GM23248 (cell line): Measurements from ENCODE around the gene RNF130. TPM values are rescaled to one million over a fixed set of nuclear protein-coding genes. Genes with fewer than 3 reads are reported as not detected.

Source experiments
- DNase-seq: peaks from one replicate; pipeline ENCODE4 v3.0.0-alpha.2; 2015
- H2AFZ ChIP-seq: fragments of 200-600 bp; sonication (generic); 2 replicates; pipeline ENCODE4 v1.6.1; 2016; ENCODE audit warnings: antibody characterized with exemption
- H3F3A ChIP-seq: fragments of 200-600 bp; sonication (generic); 2 replicates; pipeline ENCODE4 v1.6.1; 2016; ENCODE audit warnings: mild to moderate bottlenecking, antibody characterized with exemption, mixed run types; ENCODE audit not compliant: insufficient read depth
- H3K27ac ChIP-seq: fragments of 200-600 bp; sonication (generic); 2 replicates; pipeline ENCODE4 v1.5.1; 2016; ENCODE audit warnings: mild to moderate bottlenecking
- H3K27me3 ChIP-seq: fragments of 200-600 bp; sonication (generic); replicated peaks from 2 replicates; pipeline ENCODE4 v1.6.1; 2016; ENCODE audit warnings: mild to moderate bottlenecking; ENCODE audit not compliant: insufficient read depth
- H3K36me3 ChIP-seq: fragments of 200-600 bp; sonication (generic); 2 replicates; pipeline ENCODE4 v1.6.1; 2016; ENCODE audit warnings: low read depth, mild to moderate bottlenecking
- H3K4me1 ChIP-seq: fragments of 200-600 bp; sonication (generic); 2 replicates; pipeline ENCODE4 v1.6.1; 2016; ENCODE audit warnings: mild to moderate bottlenecking; ENCODE audit not compliant: insufficient read depth
- H3K4me2 ChIP-seq: fragments of 200-600 bp; sonication (generic); one replicate; pipeline ENCODE4 v1.6.1; 2016; ENCODE audit warnings: mild to moderate bottlenecking; ENCODE audit not compliant: unreplicated experiment
- H3K4me3 ChIP-seq: fragments of 200-600 bp; sonication (generic); 2 replicates; pipeline ENCODE4 v1.5.1; 2016; ENCODE audit warnings: mild to moderate bottlenecking
- H3K79me2 ChIP-seq: fragments of 200-600 bp; sonication (generic); 2 replicates; pipeline ENCODE4 v1.6.1; 2016; ENCODE audit warnings: mild to moderate bottlenecking; ENCODE audit not compliant: insufficient read depth
- H3K9ac ChIP-seq: fragments of 200-600 bp; sonication (generic); 2 replicates; pipeline ENCODE4 v1.6.1; 2016; ENCODE audit warnings: mild to moderate bottlenecking
- H3K9me2 ChIP-seq: fragments of 200-600 bp; sonication (generic); 2 replicates; pipeline ENCODE4 v1.6.1; 2016; ENCODE audit warnings: mixed run types, mild to moderate bottlenecking, moderate library complexity; ENCODE audit not compliant: insufficient read depth
- H3K9me3 ChIP-seq: fragments of 200-600 bp; sonication (generic); one replicate; pipeline ENCODE4 v1.6.1; 2017; ENCODE audit warnings: low read depth
- H4K20me1 ChIP-seq: fragments of 200-600 bp; sonication (generic); 2 replicates; pipeline ENCODE4 v1.6.0; 2016; ENCODE audit not compliant: insufficient read depth
- EZH2 ChIP-seq: fragments of 200-600 bp; sonication (generic); IDR thresholded peaks from 2 replicates; pipeline ENCODE4 v1.6.1; 2018; ENCODE audit warnings: antibody characterized with exemption, mild to moderate bottlenecking; ENCODE audit not compliant: insufficient read depth, poor library complexity, severe bottlenecking
- EZH2phosphoT487 ChIP-seq: fragments of 200-600 bp; sonication (generic); IDR thresholded peaks from 2 replicates; pipeline ENCODE4 v1.6.1; 2018; ENCODE audit warnings: antibody characterized with exemption, moderate library complexity, mild to moderate bottlenecking, low read depth; ENCODE audit not compliant: insufficient read depth
- WGBS, 2 experiments: methylation state at CpG; one replicate each; pipeline ENCODE4 v1.1.6; 2015 to 2017; ENCODE audit warnings: low lambda C conversion rate in 2 of 2, low coverage in 1 of 2; ENCODE audit errors: missing lambda C conversion rate in 2 of 2; 5-methylcytosine and 5-hydroxymethylcytosine counted together
- in situ Hi-C: fragments of 300-500 bp; cut with MboI; formaldehyde crosslinking; loops from 2 replicates; pipeline ENCODE4 v1.15.0; 2020
- polyA plus RNA-seq: library from polyadenylated mRNA; unstranded; fragments of >200 nt; fragmentation: Nextera tagmentation; extraction: Ambion mirVana; gene quantifications from 2 replicates; pipeline ENCODE4 v1.2.1, GENCODE V29; 2016
- total RNA-seq: library from RNA; depleted of rRNA; stranded (reverse); fragments of >200 nt; shearing (Covaris generic); gene quantifications from 2 replicates; pipeline ENCODE4 v1.2.3, GENCODE V29; 2014

Gene RNF130
- total and polyA plus RNA-seq, 2 experiments from 2014 or later: 27.3 to 49.8 TPM

DNA sequence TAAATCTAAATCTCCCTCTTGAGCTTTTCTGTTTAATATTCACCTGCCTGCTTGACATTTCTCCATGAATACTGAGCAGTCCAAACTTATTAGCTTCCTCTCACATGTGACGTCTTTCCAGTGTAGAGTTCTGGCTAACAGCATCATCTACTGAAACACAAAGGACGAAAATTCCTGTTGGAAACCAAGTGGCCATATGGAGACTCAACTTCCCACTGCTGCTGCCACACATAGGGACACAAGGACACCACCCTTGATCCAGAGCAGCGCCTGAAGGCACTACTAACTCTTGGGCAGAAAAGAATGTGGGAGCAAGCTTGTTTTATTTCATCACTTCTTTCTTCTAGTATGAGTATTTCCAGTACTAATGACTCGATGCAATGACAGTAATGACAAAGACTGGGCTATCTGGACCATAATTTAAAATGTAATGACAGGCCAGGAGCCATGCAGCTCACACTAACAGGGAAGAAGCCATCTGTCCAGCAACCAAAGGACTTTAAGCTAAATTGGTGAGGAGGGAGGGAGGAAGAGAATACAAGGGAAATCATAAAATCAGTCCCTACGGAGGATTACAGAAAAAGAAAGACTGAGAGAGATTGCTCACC is 19.2 kb downstream of the RNF130 start:
- TF ChIP-seq EZH2: no peak
- TF ChIP-seq EZH2phosphoT487: no peak
- H3F3A ChIP-seq: no peaks in the 10 kb centered on the region
- H4K20me1 ChIP-seq: no peaks in the 10 kb centered on the region
- no peaks in the 10 kb centered on the region for H3K27me3 ChIP-seq
- no peak overlapping the region for H3K4me2 ChIP-seq
- H3K79me2 ChIP-seq: peaks cover 54% of the 10 kb centered on the region
- H3K36me3 ChIP-seq: no peaks in the 10 kb centered on the region
- no peak overlapping the region for H3K27ac ChIP-seq
- no peak for DNase-seq
- WGBS, 2 experiments: 95 to 96% methylated on average over 5 of the region's 5 CpGs
- no peak overlapping the region for H3K4me3 ChIP-seq
- no peaks in the 10 kb centered on the region for H3K9me2 ChIP-seq
- no peak overlapping the region for H2AFZ ChIP-seq
- H3K9me3 ChIP-seq: no peaks in the 10 kb centered on the region
- H3K4me1 ChIP-seq: peaks cover 7% of the 10 kb centered on the region; the same call in 1 of the 2 replicates
- H3K9ac ChIP-seq: no peak overlapping the region
- in situ Hi-C loops: no loop called here

DNA sequence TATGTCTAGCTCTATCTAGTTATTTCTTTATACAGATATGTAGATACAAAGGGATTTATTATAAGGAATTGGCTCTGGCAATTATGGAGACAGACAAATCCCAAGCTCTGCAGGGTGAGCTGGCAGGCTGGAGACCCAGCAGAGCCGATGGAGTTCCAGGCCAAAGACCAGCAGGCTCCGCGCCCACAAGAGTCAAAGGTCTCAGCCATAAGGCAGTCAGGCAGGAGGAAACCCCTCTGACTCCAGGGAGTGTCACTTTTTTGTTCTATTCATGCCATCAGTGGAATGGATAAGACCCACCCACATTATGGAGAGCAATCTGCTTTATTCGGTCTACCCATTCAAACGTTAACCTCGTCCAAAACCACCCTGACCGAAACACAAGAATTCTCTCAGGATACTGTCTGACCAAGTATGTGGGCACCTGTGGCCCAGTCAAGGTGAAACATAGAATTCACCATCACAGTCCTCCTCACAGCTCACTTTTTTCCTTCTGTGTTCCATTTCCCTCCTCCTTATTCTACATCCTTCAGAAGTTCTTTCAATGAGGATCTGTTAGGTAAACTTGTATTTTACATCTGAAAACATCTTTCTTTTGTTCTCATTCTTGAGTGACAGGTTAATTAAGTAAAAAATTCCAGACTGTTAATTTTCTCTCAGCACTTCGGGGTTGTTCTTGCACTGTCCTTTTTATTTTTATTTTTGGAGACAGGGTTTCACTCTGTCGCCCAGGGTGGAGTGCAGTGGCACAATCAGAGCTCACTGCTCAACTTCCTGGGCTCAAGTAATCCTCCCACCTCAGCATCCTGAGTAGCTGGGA is 21.2 kb downstream of the RNF130 start:
- H2AFZ ChIP-seq: no peak overlapping the region
- H3K36me3 ChIP-seq: no peaks in the 10 kb centered on the region
- no peaks in the 10 kb centered on the region for H3K4me1 ChIP-seq
- H3K4me2 ChIP-seq: no peak overlapping the region
- no peaks in the 10 kb centered on the region for H3K9me2 ChIP-seq
- no peak for DNase-seq
- TF ChIP-seq EZH2 (no peak), EZH2phosphoT487 (no peak)
- WGBS, 2 experiments: 90 to 91% methylated on average over 9 of the region's 9 CpGs
- no peaks in the 10 kb centered on the region for H4K20me1 ChIP-seq
- H3K9ac ChIP-seq: no peak overlapping the region
- H3K79me2 ChIP-seq: peaks cover 36% of the 10 kb centered on the region; the same call in 1 of the 2 replicates
- H3K4me3 ChIP-seq: no peak overlapping the region
- H3K27ac ChIP-seq: no peak overlapping the region
- no peaks in the 10 kb centered on the region for H3K27me3 ChIP-seq
- in situ Hi-C loops: no loop called here
- H3K9me3 ChIP-seq: no peaks in the 10 kb centered on the region
- no peaks in the 10 kb centered on the region for H3F3A ChIP-seq

DNA sequence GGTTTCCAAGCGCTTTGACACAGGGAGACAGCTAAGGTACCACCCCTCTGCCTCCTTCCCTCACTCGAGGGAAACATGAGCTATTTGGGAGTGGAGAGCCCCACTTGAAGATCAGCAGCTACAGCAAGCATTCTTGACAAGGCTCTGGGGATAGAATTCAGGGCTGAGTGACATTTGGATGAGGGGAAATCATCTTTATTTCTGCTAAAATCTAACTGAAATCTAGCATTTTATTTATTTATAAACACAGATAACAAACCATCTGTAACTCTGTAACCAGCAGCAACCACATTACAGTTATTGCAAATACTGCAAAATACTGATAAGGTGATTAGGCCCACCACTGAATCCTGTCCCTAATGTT is 22.4 kb downstream of the RNF130 start:
- H3K27ac ChIP-seq: no peak overlapping the region
- H2AFZ ChIP-seq: no peak overlapping the region
- H3K9ac ChIP-seq: no peak overlapping the region
- H4K20me1 ChIP-seq: no peaks in the 10 kb centered on the region
- WGBS, 2 experiments: 48% methylated on average over 2 of the region's 2 CpGs
- in situ Hi-C loops: no loop called here
- H3K9me3 ChIP-seq: no peaks in the 10 kb centered on the region
- TF ChIP-seq EZH2 (no peak), EZH2phosphoT487 (no peak)
- no peaks in the 10 kb centered on the region for H3K27me3 ChIP-seq
- no peaks in the 10 kb centered on the region for H3F3A ChIP-seq
- H3K4me1 ChIP-seq: no peaks in the 10 kb centered on the region
- no peak overlapping the region for H3K4me3 ChIP-seq
- no peak for DNase-seq
- H3K79me2 ChIP-seq: peaks cover 27% of the 10 kb centered on the region; the same call in 1 of the 2 replicates
- no peak overlapping the region for H3K4me2 ChIP-seq
- no peaks in the 10 kb centered on the region for H3K36me3 ChIP-seq
- H3K9me2 ChIP-seq: no peaks in the 10 kb centered on the region

DNA sequence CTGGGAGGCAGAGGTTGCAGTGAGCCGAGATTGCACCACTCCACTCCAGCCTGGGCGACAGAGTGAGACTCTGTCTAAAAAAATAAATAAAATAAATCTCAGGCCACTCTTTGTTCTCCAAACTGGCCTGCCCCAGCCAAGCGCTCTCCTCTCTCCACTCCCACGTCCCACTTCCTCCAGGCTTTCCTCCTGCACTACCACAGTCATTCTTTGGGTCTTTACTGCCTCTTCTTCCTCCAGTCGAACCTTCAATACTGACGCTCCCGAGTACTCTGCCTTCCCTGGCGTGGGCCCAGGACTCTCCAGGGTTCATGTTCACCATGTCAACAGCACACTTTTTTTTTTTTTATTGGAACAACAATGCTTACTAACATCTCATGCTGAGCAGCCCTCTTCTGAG is 23.9 kb downstream of the RNF130 start:
- WGBS, 2 experiments: 75 to 82% methylated on average over 8 of the region's 8 CpGs
- Histone ChIP-seq H3K4me2 (no peak overlapping the region), H3K79me2 (peaks cover 13% of the 10 kb centered on the region; the same call in 1 of the 2 replicates), H3F3A (no peaks in the 10 kb centered on the region), H2AFZ (no peak overlapping the region), H3K36me3 (no peaks in the 10 kb centered on the region), H3K9me2 (no peaks in the 10 kb centered on the region), H3K9ac (no peak overlapping the region), H3K9me3 (no peaks in the 10 kb centered on the region), H3K4me1 (no peaks in the 10 kb centered on the region), H4K20me1 (no peaks in the 10 kb centered on the region), H3K27me3 (no peaks in the 10 kb centered on the region), H3K4me3 (no peak overlapping the region), H3K27ac (no peak overlapping the region)
- in situ Hi-C loops: no loop called here
- no peak for DNase-seq
- TF ChIP-seq EZH2phosphoT487: no peak
- no peak for TF ChIP-seq EZH2
